Stimulated activated CD4-positive, alpha-beta T cell treated with anti-CD3 and anti-CD28 coated beads, TNF-alpha, amount 100 ng/mL, for 1 hour (primary cell): Measurements from ENCODE around the gene MMP24.

Experiments
- DNase-seq, 3 donors: peaks; one replicate each; pipeline ENCODE4 v3.0.0-alpha.2; 2020; ENCODE audit warnings: low read depth in 3 of 3, low spot score in 1 of 3

MMP24 gene

DNA sequence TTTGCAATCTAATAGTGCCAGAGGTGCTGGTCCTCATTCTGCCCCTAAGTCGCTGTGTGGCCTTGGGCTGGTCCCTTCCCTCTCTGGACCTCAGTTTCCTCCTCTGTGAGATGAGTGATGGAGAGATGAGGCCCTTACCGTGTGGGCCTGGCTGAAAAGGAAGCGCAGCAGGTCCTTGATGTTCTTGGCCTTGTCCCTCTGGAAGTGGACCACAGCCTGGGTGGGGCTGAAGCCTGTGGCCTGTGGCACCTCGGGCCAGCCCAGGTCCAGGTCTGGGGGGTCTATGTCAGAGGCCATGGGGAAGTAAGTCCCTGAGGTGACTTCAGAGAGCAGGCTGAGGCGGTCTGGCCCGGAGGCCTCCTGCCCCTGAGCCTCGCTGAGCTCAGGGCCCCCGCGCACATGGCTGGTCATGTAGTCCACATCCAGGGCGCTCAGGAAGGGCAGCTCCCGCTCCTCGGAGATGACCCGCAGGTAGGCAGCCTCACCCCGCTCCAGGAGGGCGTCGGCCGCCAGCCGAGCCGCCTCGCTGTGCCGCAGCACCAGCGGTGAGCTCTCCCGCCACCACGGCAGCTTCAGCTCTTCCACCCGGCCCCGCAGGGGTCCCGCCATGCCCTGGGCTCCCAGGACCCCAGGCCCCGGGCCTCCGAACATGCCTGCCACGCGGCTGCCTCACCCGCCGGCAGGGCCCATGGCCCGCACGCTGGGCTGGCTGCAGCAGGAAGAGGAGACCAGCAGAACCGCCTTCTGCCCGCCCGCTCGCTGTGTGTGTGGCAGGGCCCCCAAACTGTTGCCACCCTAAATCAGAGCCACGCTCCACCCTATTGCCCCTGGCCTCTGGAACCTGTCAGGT is 65.4 kb downstream of the MMP24 start, which contains the start of gene FAM83C:
Gene FAM83C (minus strand): TSS at position 772 of the 850 bp plus-strand sequence. CDS start 121 bp downstream, at position 651.
- no peak for DNase-seq

GRCh38 chr20:35292504-35293285 is 66.2 kb downstream of the MMP24 start:
- no peak for DNase-seq

DNA sequence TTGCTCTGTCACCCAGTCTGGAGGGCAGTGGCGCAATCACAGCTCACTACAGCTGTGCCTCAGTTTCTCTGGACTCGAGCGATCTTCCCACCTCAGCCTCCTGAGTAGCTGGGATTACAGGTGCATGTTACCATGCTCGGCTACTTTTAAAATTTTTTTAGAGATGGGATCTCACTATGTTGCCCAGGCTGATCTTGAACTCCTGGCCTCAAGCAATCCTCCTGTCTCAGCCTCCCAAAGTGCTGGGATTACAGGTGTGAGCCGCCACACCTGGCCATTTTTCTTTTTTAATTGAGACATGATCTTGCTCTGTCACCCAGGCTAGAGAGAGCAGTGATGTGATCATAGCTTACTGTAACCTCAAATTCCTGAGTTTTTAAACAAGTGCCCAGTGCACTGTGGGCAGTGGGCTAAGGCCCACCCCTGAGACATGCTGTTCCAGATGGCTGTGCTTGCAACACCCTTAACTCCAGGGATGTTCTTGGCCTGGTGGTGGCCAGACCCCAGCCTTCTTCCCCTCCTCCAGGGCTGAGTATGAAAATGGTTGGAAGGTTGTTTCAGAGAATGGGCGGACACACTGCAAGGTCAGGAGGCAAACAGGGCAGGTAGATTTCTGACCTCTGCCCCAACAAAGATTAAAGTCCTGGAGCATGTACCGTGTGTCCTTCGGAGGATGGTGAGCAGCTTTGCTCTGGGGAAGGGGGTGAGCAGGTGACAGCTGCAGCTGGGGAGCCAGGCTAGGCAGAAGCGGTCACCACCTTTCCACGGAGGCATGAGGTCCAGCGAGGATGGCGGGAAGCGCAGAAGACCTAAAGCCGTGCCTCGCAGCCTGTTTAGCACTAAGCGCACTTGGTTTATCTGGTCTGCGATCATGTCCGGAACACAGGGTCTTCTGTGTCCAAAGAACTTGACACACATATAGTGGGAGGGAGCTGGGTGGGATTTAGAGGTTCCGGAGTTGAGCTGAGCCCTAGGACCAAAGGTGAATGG is 67.1 kb downstream of the MMP24 start:
- DNase-seq, result no peak

- no peak for DNase-seq
Measured at GRCh38 chr20:35294293-35294685, 67.8 kb downstream of the MMP24 start.

GRCh38 chr20:35295058-35295457 is 68.6 kb downstream of the MMP24 start:
- no peak for DNase-seq

DNA sequence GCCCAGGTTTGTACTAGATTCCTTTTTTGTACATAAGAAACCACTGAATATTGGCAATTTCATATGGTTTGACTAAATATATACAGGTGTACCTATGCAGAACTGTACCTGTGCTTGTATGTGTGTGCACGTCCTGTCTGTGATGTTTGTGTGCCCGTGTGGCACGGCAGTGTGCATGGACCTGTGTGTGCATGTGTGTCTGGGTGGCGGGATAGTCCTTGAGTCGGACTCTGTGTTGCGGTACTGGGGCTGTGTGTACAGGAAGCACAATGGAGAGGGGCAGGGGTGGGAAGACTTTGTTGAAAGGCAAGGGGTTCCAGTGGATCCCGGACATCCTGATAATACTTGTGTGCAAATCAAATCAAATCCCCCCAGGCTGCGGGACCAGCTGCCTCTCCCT is 69.2 kb downstream of the MMP24 start:
- DNase-seq, result no peak

DNA sequence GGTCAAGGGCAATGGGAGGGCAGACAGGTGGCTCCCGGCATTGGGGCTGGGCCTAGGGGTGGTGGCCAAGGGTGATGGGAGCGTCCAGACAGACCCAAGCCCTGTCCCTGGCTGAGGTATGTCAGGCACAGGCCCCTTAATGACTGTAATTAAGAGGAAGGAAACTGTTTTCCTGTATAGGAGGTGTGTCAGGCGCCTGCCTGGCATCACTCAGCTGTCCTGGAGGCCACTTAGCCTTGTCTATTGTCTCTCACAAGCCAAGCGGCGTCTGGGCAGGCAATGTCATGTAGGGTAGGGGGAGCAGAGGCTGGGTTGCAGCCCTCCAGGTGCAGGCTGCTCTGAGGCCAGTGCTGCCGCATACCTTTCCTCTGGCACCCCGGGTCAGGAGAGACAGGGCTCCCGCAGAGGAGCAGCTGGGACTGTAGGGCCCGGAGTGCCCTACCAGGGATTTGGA is 69.6 kb downstream of the MMP24 start:
- no peak for DNase-seq

GRCh38 chr20:35297155-35297554 is 70.7 kb downstream of the MMP24 start:
- DNase-seq, result no peak

DNA sequence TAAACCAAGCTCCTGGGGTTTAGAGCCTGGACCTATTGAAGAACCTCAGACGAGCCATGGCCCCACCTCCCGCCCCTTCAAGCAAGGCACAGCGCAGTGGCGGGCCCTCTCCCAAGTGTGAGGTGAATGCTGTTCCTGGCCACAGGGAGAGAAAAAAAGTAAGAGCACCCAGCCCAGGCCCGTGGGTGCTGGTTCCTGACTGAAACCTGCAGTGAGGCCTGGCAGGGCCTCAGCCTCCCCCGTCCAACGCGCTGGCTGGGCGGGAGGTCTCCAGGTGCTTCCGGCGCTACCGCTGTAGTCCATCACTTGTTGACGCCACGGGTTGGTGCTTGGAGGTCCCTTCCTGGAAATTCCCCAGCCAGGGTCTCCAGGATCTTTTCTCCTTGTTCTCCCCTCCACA is 71.2 kb downstream of the MMP24 start:
- DNase-seq, result no peak

GRCh38 chr20:35298264-35298663 is 71.8 kb downstream of the MMP24 start:
- DNase-seq, result no peak

- DNase-seq, result no peak
Measured at GRCh38 chr20:35299780-35300179, 73.3 kb downstream of the MMP24 start.

DNA sequence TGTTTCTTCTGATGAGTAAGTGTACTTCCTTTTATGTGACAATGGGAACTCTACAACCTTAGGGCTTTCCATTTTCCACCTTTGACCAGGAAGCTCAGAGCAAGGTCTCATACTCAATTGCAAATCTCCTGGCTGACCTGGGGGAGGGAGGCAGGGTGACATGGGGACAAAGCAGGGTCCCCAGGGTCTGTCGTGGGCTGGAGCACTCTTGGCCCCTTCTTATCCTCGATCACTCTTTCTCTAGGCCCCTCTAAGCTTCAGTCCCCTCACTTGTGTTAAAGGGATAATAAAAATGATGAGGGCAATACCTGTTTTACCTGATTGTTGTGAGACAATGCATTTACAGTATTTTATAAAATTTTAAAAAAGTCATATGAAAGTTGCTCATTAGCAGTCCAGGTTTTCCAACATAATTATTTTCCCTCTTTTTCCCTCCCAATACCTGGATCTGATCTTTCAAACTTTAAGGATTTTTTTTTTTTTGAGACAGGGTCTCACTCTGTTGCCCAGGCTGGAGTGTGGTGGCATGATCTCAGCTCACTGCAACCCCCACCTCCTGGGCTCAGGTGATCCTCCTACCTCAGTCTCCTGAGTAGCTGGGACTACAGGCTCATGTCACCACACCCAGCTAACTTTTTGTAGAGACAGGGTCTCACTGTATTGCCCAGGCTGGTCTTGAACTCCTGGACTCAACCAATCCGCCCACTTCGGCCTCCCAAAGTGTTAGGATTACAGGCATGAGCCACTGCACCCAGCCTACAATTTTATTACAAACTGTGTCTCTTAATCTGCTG is 74.2 kb downstream of the MMP24 start:
- no peak for DNase-seq

GRCh38 chr20:35301426-35301825 is 74.9 kb downstream of the MMP24 start:
- DNase-seq, result no peak

GRCh38 chr20:35302421-35303335 is 76.2 kb downstream of the MMP24 start:
- DNase-seq, result no peak

DNA sequence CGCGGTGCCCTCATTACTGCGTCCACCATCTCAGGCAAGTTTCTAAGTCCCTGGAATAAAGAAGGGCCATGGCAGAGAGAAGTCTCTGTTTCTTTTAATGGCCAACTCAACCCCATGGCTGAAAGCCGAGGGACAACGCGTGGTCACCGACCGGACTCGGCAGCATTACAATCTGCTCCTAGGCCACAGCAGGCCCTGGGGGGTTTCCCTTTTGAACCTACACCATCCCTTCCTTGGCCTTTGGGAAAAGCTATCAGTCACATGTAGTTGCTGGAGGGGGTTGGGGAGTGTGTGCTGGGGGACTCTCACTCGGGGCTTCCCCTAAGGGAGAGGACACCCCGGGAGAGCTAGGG is 76.9 kb downstream of the MMP24 start:
- DNase-seq, result no peak

DNA sequence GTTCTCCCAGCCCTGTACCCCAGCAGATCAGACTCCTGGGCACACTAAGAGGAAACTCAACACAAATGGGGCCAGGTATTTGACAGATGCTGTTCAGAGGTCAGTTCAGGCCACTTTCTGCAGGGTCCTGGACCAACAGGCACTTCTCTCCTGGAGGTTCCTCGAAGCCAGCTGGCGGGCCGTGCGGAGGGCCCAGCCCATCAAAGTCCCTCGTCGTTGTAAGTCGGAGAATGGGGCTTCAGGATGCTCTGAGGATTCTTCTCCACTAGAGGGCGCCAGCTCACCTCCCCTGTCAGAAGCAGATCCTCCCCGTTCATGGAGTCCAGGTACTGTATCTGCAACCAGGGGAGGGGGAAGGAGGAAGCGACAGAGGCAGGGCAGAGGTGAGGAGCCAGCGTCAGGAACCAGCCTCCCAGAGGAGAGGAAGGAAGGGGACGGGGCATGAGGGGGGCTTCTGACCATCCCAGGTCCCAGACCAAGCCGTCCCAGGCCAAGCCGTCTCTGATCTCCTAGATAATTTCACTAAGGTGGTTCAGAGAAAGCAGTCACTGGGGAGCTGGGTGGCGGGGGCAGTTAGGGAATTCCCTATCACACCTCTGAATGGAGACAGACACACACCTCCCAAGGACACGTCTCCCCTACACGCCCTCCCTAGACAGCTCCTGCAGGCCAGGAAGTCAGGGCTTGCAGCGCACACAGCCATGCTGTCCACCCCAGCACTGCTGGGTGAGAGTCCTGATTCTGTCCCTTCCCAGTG is 77.4 kb downstream of the MMP24 start:
- DNase-seq, result peak; percentile 62 to 68 (median 65)

DNA sequence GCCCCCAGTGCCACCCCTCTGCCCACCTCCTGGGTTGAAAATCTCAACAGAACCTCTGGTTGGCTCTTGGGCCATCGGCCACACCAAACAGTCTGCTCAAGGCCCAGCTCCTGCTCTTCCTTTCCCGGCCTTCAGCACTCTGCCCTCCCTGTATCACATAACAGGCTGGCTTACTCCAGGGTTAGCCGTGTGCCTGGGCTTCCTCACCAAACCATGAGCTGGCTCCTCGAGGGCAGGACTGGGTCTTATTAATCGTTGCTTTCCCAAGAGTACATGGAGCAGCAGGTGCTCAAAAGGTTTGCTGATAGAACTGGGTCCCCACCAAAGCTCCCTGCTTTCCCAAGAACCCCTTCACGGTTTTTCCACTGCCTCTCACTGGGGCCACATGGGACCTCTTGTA is 78.5 kb downstream of the MMP24 start:
- no peak for DNase-seq
